Measurements from ENCODE around the gene SRPK1.
"Not testable (repeated sequence)": the region's sequence is repeated elsewhere in the genome, so short reads cannot be mapped to it uniquely, and the experiment has no call there.

SRPK1 gene

GRCh38 chr6:35920793-35921732, at the start of gene SRPK1:
Gene SRPK1, minus strand, starts transcription at chr6:35921098. Its CDS starts 42 bp downstream, at chr6:35921056.
- DNase-seq (ENCODE audit: low read depth): peak; percentile 76

GRCh38 chr6:35970181-35970580, 49.3 kb upstream of the SRPK1 start:
- no peak for DNase-seq (ENCODE audit: low read depth)

- no peak for DNase-seq (ENCODE audit: low read depth)
Observed at GRCh38 chr6:35969646-35970045, 48.7 kb upstream of the SRPK1 start.

GRCh38 chr6:35968821-35969220, 47.9 kb upstream of the SRPK1 start:
- no peak for DNase-seq (ENCODE audit: low read depth)

- no peak for DNase-seq (ENCODE audit: low read depth)
Observed at GRCh38 chr6:35967076-35967774, 46.3 kb upstream of the SRPK1 start.

- no peak for DNase-seq (ENCODE audit: low read depth)
Observed at GRCh38 chr6:35962779-35963560, 42.1 kb upstream of the SRPK1 start.

GRCh38 chr6:35960187-35960586, 39.3 kb upstream of the SRPK1 start:
- DNase-seq (ENCODE audit: low read depth): no peak

DNA sequence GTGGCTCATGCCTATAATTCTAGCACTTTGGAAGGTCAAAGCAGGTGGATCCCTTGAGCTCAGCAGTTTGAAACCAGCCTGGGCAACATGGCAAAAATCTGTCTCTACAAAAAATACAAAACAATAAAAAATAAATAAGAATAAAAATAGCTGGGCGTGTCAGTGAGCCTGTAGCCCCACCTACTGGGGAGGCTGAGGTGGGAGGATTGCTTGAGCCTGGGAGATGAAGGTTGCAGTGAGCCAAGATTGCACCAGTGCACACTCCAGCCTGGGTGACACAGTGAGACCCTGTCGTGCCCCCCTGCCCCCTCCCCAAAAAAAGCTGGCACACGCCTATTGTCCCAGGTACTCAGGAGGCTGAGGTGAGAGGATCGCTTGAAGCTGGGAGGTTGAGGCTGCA, 35.1 kb upstream of the SRPK1 start:
- DNase-seq (ENCODE audit: low read depth): no peak

DNA sequence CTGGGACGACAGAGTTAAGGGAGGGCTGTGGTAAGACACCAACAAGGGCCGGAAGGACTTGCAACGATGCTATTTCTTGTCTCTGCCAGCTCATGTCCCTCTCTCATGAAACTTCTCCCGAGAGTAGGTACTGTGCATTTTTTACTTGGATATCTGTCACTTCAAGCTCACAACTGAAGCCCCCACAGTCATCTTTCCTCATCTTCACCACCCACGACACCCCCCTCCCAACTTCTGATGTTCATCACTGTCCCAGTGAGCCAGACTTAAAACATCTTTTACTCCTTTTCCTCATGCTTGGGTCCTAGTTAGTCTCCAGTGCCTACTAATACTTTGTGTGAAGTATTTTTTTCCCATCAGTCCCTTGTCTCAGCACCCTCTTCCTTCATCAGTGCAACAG, 34.6 kb upstream of the SRPK1 start:
- no peak for DNase-seq (ENCODE audit: low read depth)

DNA sequence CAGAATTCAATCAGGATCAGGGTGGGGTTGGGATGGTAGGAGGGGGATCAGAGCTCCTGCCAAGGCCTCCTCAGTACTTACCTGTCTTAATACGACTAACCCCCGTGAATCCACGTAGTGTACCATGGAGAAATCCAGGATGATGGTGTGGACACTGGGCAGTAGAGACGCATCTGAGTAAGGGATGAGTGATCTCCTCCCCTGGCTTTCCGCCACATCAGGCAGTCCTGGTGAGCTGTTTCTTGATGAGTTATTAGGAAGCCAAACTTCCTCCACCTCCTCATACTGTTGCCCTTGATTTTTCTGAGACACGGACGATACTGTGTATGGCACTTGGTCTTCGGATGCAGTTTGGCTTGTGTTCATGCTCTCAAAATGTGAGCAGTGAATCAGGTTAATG, 34.2 kb upstream of the SRPK1 start:
- no peak for DNase-seq (ENCODE audit: low read depth)

- no peak for DNase-seq (ENCODE audit: low read depth)
Observed at GRCh38 chr6:35954333-35954732, 33.4 kb upstream of the SRPK1 start.

GRCh38 chr6:35948725-35949124, 27.8 kb upstream of the SRPK1 start:
- DNase-seq (ENCODE audit: low read depth): no peak

GRCh38 chr6:35945650-35946025, 24.7 kb upstream of the SRPK1 start:
- no peak for DNase-seq (ENCODE audit: low read depth)

DNA sequence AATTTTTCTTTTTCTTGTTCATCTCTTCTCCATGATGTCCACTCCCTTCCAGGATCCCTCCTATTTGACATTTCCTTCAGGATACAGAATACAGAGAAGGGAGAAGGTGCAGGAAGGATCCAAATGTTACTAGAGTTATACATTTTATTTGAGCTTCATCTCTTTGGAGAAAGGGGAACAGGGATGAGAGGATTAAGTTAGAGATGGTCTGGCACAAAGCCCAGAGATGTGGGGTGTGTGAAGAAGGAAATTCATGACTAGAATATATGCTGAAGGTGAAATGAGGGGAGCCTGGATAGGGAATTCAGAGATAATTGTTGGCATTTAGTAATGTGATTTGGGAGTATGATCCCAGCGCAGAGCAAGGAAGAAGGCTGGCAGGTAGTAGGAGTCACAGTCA, 22.5 kb upstream of the SRPK1 start:
- DNase-seq (ENCODE audit: low read depth): no peak

DNA sequence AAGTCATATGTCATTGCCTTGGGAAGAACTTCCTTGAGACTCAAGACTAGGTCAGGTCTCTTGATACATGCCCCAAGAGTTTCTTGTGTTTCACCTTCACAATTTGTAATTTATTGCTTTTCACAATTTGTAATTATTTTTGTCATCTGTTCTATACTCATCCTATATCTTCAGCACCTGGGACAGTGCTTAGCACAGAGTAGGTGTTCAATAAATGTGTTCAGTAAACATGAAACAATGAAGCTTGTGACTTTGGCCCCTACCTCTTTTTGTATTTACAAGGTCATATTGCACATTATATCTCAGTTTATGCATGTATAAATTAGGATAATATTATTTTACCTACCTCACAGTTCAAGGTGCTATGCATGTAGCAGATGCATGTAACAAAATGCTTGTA, 21.5 kb upstream of the SRPK1 start:
- no peak for DNase-seq (ENCODE audit: low read depth)

- DNase-seq (ENCODE audit: low read depth): not testable (repeated sequence)
Observed at GRCh38 chr6:35941170-35941569, 20.3 kb upstream of the SRPK1 start.

- DNase-seq (ENCODE audit: low read depth): not testable (repeated sequence)
Observed at GRCh38 chr6:35940014-35940413, 19.1 kb upstream of the SRPK1 start.

GRCh38 chr6:35939259-35939658, 18.4 kb upstream of the SRPK1 start:
- DNase-seq (ENCODE audit: low read depth): not testable (repeated sequence)

- DNase-seq (ENCODE audit: low read depth): no peak
Observed at GRCh38 chr6:35936681-35937359, 15.9 kb upstream of the SRPK1 start.

DNA sequence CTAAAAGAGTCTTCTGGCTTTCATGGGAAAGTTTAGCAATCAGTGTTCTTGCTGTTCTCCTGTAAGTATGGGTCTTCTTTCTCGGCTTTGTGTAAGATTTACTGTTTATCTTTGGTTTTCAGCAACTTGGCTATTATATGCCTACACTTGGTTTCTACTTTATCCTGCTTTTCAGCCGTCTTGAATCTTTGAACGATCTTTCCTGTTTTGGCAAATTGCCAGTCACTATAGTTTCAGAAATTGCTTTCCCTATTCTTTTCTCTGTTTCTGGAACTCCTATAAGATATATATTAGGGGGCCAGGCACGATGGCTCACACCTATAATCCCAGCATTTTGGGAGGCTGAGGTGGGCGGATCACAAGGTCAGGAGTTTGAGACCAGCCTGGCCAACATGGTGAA, 14.6 kb upstream of the SRPK1 start:
- DNase-seq (ENCODE audit: low read depth): no peak

- no peak for DNase-seq (ENCODE audit: low read depth)
Observed at GRCh38 chr6:35933844-35934243, 12.9 kb upstream of the SRPK1 start.

- DNase-seq (ENCODE audit: low read depth): not testable (repeated sequence)
Observed at GRCh38 chr6:35931873-35932272, 11.0 kb upstream of the SRPK1 start.
